ENCODE measurements around the gene ANK3.

The ANK3 gene

GRCh38 chr10:60042914-60043313 lies 346.8 kb downstream of the ANK3 start:
- Histone ChIP-seq H2AFZ (ENCODE audit: low read length) (no peak overlapping the region), H3F3A (ENCODE audit: insufficient read depth, low read length) (no peaks in the 10 kb centered on the region), H3K27me3 (replicated peaks; ENCODE audit: insufficient read depth, low read length) (no peaks in the 10 kb centered on the region), H3K4me2 (ENCODE audit: low read depth, low read length) (no peak overlapping the region), H3K9ac (ENCODE audit: low read length) (no peak overlapping the region), H3K4me1 (ENCODE audit: low read length) (no peaks in the 10 kb centered on the region), H3K36me3 (replicated peaks; ENCODE audit: insufficient read depth, low read length) (no peaks in the 10 kb centered on the region), H3K9me3 (replicated peaks; ENCODE audit: insufficient read depth, low read length) (no peaks in the 10 kb centered on the region), H3K79me2 (ENCODE audit: low read length) (no peaks in the 10 kb centered on the region), H3K4me3 (ENCODE audit: low read length) (no peak overlapping the region), H4K20me1 (ENCODE audit: insufficient read depth, low read length) (no peaks in the 10 kb centered on the region), H3K27ac (ENCODE audit: low read length) (no peak overlapping the region), H3K9me2 (replicated peaks; ENCODE audit: insufficient read depth, low read length) (no peaks in the 10 kb centered on the region)
- no peak for DNase-seq
- TF ChIP-seq CTCF (IDR thresholded peaks at IDR 0.05; ENCODE audit: low read length): no peak
- no peak for TF ChIP-seq EZH2 (optimal IDR thresholded peaks at IDR 0.05; ENCODE audit: low read depth, low read length)
- TF ChIP-seq EZH2phosphoT487 (IDR thresholded peaks at IDR 0.05; ENCODE audit: low read length): no peak

GRCh38 chr10:60042262-60042661 lies 347.4 kb downstream of the ANK3 start:
- Histone ChIP-seq H3K9me2 (replicated peaks; ENCODE audit: insufficient read depth, low read length) (no peaks in the 10 kb centered on the region), H3K9me3 (replicated peaks; ENCODE audit: insufficient read depth, low read length) (no peaks in the 10 kb centered on the region), H3K9ac (ENCODE audit: low read length) (no peak overlapping the region), H3K4me2 (ENCODE audit: low read depth, low read length) (no peak overlapping the region), H3K4me1 (ENCODE audit: low read length) (no peaks in the 10 kb centered on the region), H2AFZ (ENCODE audit: low read length) (no peak overlapping the region), H3K4me3 (ENCODE audit: low read length) (no peak overlapping the region), H3K79me2 (ENCODE audit: low read length) (no peaks in the 10 kb centered on the region), H3K27me3 (replicated peaks; ENCODE audit: insufficient read depth, low read length) (no peaks in the 10 kb centered on the region), H3K36me3 (replicated peaks; ENCODE audit: insufficient read depth, low read length) (no peaks in the 10 kb centered on the region), H3F3A (ENCODE audit: insufficient read depth, low read length) (no peaks in the 10 kb centered on the region), H4K20me1 (ENCODE audit: insufficient read depth, low read length) (no peaks in the 10 kb centered on the region), H3K27ac (ENCODE audit: low read length) (no peak overlapping the region)
- DNase-seq: no peak
- no peak for TF ChIP-seq EZH2 (optimal IDR thresholded peaks at IDR 0.05; ENCODE audit: low read depth, low read length)
- no peak for TF ChIP-seq EZH2phosphoT487 (IDR thresholded peaks at IDR 0.05; ENCODE audit: low read length)
- no peak for TF ChIP-seq CTCF (IDR thresholded peaks at IDR 0.05; ENCODE audit: low read length)

GRCh38 chr10:60041489-60042133 lies 348.1 kb downstream of the ANK3 start:
- Histone ChIP-seq H2AFZ (ENCODE audit: low read length) (no peak overlapping the region), H3K4me2 (ENCODE audit: low read depth, low read length) (no peak overlapping the region), H3K9me2 (replicated peaks; ENCODE audit: insufficient read depth, low read length) (no peaks in the 10 kb centered on the region), H3K9ac (ENCODE audit: low read length) (no peak overlapping the region), H3K27ac (ENCODE audit: low read length) (no peak overlapping the region), H4K20me1 (ENCODE audit: insufficient read depth, low read length) (no peaks in the 10 kb centered on the region), H3K4me1 (ENCODE audit: low read length) (no peaks in the 10 kb centered on the region), H3K27me3 (replicated peaks; ENCODE audit: insufficient read depth, low read length) (no peaks in the 10 kb centered on the region), H3K79me2 (ENCODE audit: low read length) (no peaks in the 10 kb centered on the region), H3K36me3 (replicated peaks; ENCODE audit: insufficient read depth, low read length) (no peaks in the 10 kb centered on the region), H3K4me3 (ENCODE audit: low read length) (no peak overlapping the region), H3F3A (ENCODE audit: insufficient read depth, low read length) (no peaks in the 10 kb centered on the region), H3K9me3 (replicated peaks; ENCODE audit: insufficient read depth, low read length) (no peaks in the 10 kb centered on the region)
- DNase-seq: no peak
- TF ChIP-seq EZH2phosphoT487 (IDR thresholded peaks at IDR 0.05; ENCODE audit: low read length) (no peak), EZH2 (optimal IDR thresholded peaks at IDR 0.05; ENCODE audit: low read depth, low read length) (no peak), CTCF (IDR thresholded peaks at IDR 0.05; ENCODE audit: low read length) (no peak)

All from MM.1S (cell line).